Ectodermal cell (in vitro differentiated cells): ENCODE measurements around the gene TMEM266.

ENCODE experiments used
- H3K27ac ChIP-seq: 2 replicates; pipeline ENCODE4 v1.7.0; 2013; ENCODE audit warnings: mild to moderate bottlenecking, low read depth, low read length; ENCODE audit not compliant: insufficient read depth, poor library complexity, severe bottlenecking
- H3K27me3 ChIP-seq: 2 replicates; pipeline ENCODE4 v1.7.0; 2013; ENCODE audit warnings: mild to moderate bottlenecking, low read length; ENCODE audit not compliant: insufficient read depth, control insufficient read depth, poor library complexity, severe bottlenecking
- H3K36me3 ChIP-seq: one replicate; pipeline ENCODE4 v1.7.0; 2013; ENCODE audit warnings: low read length; ENCODE audit not compliant: control insufficient read depth, insufficient read depth
- H3K4me1 ChIP-seq: one replicate; pipeline ENCODE4 v1.7.0; 2013; ENCODE audit warnings: low read length; ENCODE audit not compliant: control insufficient read depth, insufficient read depth
- H3K4me3 ChIP-seq: 2 replicates; pipeline ENCODE4 v1.7.0; 2013; ENCODE audit warnings: low read depth, low read length, control low read depth; ENCODE audit not compliant: insufficient read depth
- H3K9me3 ChIP-seq: 2 replicates; pipeline ENCODE4 v1.7.0; 2013; ENCODE audit warnings: mild to moderate bottlenecking, low read length, moderate library complexity; ENCODE audit not compliant: control insufficient read depth
- WGBS, 2 experiments: methylation state at CpG; one replicate each; pipeline ENCODE4 v1.1.7; 2013; ENCODE audit warnings: missing lambda C conversion rate in 2 of 2; 5-methylcytosine and 5-hydroxymethylcytosine counted together

Gene TMEM266

DNA sequence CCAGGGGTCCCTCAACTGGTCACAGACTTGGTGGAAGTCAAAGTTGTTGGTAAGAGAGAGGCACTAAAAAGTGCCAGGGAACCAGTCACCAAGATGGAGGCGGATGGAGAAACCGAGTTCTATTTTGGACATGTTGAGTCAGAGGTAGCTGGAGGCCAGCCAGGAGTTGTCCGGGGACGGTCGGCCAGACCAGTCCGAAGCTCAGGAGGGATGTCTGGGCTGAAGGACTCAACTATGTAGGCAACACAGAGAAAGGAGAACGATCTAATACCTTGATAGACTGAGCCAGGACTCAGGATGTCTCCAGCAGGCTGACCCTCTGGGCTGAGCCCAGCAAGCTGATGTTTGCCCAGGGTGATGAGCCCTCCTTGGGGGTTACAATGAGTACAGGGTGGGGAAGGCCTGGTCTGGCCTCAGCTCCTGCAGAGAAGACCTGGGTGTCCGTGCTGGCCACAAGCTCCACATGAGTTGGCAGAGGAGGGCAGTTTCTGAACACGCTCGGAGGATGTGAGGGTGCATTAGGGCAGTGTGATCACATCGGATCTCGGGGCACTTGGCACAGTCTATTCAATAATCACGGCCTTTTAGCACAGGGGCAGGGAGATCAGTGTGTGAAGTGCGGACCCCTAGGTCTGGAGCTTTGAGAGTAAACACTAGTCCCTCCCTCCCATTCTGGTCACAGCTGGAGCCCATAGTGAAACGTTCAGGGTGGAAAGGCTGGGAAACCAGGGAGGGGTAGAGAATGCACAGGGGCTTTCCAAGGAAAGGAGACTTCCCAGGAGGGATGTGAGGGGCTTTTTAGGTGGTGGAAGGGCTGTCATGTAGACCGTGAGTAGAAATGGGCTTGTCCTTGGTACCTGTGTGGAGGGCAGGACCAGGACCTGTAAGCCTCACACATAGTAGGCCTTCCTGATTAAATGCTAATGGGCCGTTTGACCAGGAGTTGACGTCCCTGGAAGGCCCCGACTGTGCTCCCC, 139.6 kb downstream of the TMEM266 start:
- Histone ChIP-seq H3K9me3 (no peaks in the 10 kb centered on the region), H3K27ac (no peak overlapping the region), H3K36me3 (no peaks in the 10 kb centered on the region), H3K27me3 (no peaks in the 10 kb centered on the region), H3K4me1 (peaks cover 16% of the 10 kb centered on the region), H3K4me3 (no peak overlapping the region)
- 84 to 87% methylated on average over 19 of the region's 19 CpGs for WGBS, 2 experiments

DNA sequence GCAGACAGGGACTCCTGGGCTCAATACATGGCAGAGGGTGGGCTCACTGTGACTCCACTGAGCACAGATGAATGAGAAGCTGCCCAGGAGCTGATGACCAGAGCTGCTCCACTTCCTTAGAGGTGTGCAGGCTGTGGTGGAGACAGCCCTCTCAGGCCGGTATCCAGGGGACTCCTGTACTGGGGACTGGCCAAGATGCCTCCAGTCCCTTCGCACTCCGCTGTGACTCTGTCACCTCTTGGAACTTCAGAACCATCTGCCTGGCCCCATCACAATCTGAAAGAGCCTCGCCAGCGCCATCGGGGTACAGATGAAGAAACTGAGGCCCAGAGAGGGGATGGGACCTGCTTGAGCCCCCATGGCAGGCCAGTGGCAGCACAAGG, 140.3 kb downstream of the TMEM266 start:
- WGBS, 2 experiments: 98% methylated on average over 6 of the region's 6 CpGs
- H3K27ac ChIP-seq: no peak overlapping the region
- peaks cover 16% of the 10 kb centered on the region for H3K4me1 ChIP-seq
- no peaks in the 10 kb centered on the region for H3K36me3 ChIP-seq
- H3K9me3 ChIP-seq: no peaks in the 10 kb centered on the region
- no peaks in the 10 kb centered on the region for H3K27me3 ChIP-seq
- no peak overlapping the region for H3K4me3 ChIP-seq

DNA sequence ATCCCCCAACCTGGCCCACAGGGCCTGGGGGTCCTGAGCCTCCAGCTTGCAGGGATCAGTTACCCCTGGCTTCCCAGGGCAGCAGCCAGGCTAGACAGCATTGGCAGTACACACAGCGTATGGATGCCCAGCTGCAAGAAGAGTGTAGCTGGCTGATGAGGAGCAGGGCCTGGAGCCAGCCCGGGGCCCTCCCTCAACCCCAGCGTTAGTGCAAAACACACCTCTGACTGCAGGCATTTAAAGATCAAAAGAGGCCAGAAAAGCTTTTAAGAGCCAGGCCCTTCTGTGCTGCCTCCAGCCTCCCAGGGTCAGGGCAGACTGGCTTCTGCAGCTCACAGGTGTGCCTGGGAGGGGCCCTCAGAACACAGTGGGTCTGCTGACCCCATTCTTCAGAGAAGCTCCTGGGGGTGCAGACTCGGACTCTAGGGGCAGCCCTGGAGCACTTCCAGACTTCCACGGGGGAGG, 140.9 kb downstream of the TMEM266 start:
- no peak overlapping the region for H3K4me3 ChIP-seq
- WGBS, 2 experiments: 75 to 76% methylated on average over 5 of the region's 5 CpGs
- no peak overlapping the region for H3K27ac ChIP-seq
- no peaks in the 10 kb centered on the region for H3K36me3 ChIP-seq
- no peaks in the 10 kb centered on the region for H3K9me3 ChIP-seq
- H3K27me3 ChIP-seq: no peaks in the 10 kb centered on the region
- peaks cover 16% of the 10 kb centered on the region for H3K4me1 ChIP-seq

DNA sequence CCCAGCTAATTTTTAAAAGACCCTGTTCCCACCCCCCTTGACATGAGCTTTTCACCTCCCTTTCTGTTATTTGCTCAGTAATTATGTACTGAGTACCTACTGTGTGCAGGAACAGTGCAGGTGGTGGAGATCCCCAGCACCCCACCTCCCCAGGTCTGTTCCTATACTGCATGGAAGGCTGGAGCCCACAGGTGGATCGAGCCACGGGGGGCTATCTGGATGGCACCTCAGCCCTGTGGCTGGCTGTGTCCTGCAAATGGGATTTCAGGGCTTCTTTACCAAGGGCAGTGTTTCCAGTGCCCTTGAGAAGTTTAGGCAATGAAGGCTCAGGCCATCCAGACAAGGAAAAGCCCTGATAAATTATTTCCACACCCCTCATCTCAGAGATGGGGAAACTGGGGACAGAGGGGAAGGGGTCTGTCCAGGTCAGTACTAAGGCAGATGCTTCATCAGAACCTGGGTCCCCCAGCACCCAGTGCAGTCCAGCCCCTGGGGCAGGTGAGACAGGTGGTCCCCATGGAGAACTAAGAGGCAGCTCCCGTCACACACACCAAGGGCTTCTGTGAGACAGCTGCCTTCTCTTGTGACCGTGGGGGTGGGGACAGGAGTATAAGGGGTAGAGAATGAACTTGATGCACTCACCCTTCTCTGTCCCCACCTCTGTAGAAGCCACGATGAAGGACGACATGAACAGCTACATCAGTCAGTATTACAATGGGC, 141.9 kb downstream of the TMEM266 start:
- H3K27me3 ChIP-seq: no peaks in the 10 kb centered on the region
- H3K4me3 ChIP-seq: no peak overlapping the region
- H3K9me3 ChIP-seq: no peaks in the 10 kb centered on the region
- peaks cover 16% of the 10 kb centered on the region for H3K4me1 ChIP-seq
- no peak overlapping the region for H3K27ac ChIP-seq
- WGBS, 2 experiments: 94 to 95% methylated on average over 6 of the region's 6 CpGs
- H3K36me3 ChIP-seq: no peaks in the 10 kb centered on the region

DNA sequence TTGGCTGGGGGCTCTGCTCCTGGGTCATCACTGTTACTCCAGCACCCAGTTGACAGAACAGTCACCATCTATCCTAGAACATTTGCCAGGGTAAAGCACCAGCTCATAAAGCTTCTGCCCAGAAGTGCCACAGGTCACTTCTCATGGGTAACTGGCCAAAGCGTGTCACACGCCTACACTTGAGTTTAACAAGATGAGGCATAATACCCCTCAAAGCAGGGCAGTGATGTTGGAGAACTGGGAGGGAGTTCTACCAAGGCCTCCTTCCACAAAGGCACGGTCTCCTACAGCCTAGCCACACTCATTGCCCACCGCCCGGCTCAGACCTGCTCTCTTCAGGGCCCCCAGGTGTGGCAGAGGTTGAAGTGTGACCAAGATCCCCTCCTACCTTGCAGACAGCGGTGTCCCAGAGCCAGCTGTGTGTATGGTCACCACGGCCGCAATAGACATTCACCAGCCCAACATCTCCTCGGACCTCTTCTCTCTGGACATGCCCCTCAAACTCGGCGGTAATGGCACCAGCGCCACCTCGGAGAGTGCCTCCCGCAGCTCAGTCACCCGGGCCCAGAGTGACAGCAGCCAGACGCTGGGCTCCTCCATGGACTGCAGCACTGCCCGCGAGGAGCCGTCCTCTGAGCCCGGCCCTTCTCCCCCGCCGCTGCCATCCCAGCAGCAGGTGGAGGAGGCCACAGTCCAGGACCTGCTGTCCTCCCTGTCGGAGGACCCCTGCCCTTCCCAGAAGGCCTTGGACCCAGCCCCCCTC, 143.7 kb downstream of the TMEM266 start:
- Histone ChIP-seq H3K27me3 (no peaks in the 10 kb centered on the region), H3K27ac (no peak overlapping the region), H3K9me3 (no peaks in the 10 kb centered on the region), H3K4me1 (peaks cover 16% of the 10 kb centered on the region), H3K4me3 (no peak overlapping the region), H3K36me3 (no peaks in the 10 kb centered on the region)
- WGBS, 2 experiments: 91 to 92% methylated on average over 23 of the region's 23 CpGs

DNA sequence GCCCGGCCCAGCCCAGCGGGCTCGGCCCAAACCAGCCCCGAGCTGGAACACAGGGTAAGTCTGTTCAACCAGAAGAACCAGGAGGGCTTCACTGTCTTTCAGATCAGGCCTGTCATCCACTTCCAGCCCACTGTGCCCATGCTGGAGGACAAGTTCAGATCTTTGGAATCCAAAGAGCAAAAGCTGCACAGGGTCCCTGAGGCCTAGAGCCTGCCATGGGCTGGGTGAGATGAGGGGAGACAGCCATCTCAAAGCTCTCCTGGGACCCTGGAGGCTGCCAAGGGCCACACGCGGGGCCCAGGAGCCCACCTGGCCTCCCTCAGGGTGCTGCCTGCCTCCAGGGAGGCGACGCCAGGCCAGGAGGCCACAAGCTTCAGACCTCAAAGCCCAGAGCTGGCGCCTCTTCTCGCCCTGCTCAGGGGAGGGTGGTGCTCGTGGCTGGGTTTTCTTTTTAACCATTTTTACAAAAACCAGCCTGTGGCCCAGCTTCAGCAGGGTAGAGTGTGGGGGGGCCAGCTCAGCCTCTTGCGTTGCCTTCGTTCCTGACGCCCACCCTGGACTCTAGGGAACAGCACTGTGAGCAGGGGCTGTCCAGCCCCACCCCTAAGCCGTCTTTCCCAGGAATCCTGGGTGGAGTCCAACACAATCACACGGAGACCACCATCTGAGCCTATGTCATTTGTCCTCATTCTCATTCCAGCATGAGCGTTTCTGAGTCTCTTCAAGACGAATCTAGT, 144.5 kb downstream of the TMEM266 start:
- H3K27me3 ChIP-seq: no peaks in the 10 kb centered on the region
- H3K36me3 ChIP-seq: no peaks in the 10 kb centered on the region
- WGBS, 2 experiments: 91 to 92% methylated on average over 18 of the region's 18 CpGs
- no peaks in the 10 kb centered on the region for H3K9me3 ChIP-seq
- H3K4me3 ChIP-seq: no peak overlapping the region
- no peak overlapping the region for H3K27ac ChIP-seq
- peaks cover 16% of the 10 kb centered on the region for H3K4me1 ChIP-seq

DNA sequence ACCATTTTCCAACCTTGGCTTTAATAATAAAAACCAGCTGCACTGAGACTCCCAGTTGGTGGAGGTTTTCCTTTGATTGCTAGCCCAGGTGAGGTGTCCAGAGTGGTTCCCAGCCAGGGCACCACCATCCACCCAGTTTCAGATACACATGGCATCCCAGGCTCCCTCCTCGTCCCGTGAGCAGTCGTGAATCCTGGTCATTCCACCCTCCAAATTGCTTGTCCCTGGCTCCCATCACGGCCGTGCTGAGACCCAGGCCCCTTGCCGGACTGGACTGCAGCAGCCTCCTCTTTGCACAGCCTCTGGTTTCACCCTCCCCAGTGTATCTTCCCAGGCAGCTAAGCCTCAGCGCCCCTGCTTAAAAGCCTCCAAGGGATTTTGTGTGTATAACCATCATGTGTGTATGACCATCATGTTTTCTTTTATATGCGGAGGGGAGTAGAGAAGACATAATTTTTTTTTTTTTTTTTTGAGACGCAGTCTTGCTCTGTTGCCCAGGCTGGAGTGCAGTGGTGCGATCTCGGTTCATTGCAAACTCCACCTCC, 145.2 kb downstream of the TMEM266 start:
- 94 to 95% methylated on average over 10 of the region's 11 CpGs for WGBS, 2 experiments
- H3K36me3 ChIP-seq: no peaks in the 10 kb centered on the region
- no peaks in the 10 kb centered on the region for H3K27me3 ChIP-seq
- peaks cover 10% of the 10 kb centered on the region for H3K4me1 ChIP-seq
- H3K9me3 ChIP-seq: no peaks in the 10 kb centered on the region
- H3K4me3 ChIP-seq: no peak overlapping the region
- no peak overlapping the region for H3K27ac ChIP-seq

DNA sequence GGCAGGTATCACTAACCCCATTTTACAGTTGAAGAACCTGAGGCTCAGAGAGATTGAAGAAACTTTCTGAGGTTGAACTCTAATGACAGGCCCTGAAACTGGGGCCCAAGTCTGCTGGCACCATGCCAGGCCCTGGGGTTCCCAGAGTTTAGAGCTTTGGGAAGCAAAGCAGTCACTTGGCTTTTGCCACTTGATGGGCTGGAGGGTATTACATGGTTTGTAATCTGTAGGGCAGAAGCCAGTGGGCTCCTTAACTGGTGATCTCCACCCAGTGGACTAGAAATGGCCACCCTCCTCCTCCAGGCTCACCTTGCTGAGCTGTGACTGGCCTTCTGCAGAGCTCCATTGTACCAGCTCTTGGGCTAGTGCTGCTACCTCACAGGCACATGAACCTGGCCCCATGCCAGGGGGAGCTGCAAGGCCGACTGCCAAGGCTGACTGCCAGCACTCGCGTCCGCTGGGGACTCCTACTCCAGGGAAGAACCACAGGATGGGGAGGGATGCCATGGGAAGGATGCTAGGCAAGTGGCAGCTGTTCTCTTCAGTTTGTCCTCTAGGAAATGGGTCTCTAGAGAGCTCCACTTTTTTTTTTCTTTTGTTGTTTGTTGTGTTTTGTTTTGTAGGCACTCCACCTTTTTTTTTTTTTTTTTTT, 146.7 kb downstream of the TMEM266 start:
- no peaks in the 10 kb centered on the region for H3K4me1 ChIP-seq
- WGBS, 2 experiments: 96 to 97% methylated on average over 4 of the region's 4 CpGs
- no peaks in the 10 kb centered on the region for H3K9me3 ChIP-seq
- no peak overlapping the region for H3K4me3 ChIP-seq
- no peak overlapping the region for H3K27ac ChIP-seq
- no peaks in the 10 kb centered on the region for H3K36me3 ChIP-seq
- H3K27me3 ChIP-seq: no peaks in the 10 kb centered on the region
